ENCODE measurements around the gene USP17L18. TPM values are rescaled to one million over a fixed set of nuclear protein-coding genes. Genes with fewer than 3 reads are reported as not detected.
"Not testable (repeated sequence)": the region's sequence is repeated elsewhere in the genome, so short reads cannot be mapped to it uniquely, and the experiment has no call there.

USP17L18 gene
- total RNA-seq, 4 donors from 2014 or later, result not detected

GRCh38 chr4:9267319-9267718 lies 18.9 kb downstream of the USP17L18 start, which contains the start of gene USP17L22:
USP17L22 (plus strand) TSS chr4:9267619; CDS start chr4:9267619, 0 bp downstream.
- no CpG with 5 or more reads among the region's 15 CpGs for WGBS, 2 donors
- H3K27me3 ChIP-seq; H3K4me1 ChIP-seq; H3K27ac ChIP-seq; H3K4me3 ChIP-seq; DNase-seq (ENCODE audit: low spot score in 2 of 2); H3K36me3 ChIP-seq; H3K9me3 ChIP-seq: not testable (repeated sequence)

GRCh38 chr4:9271719-9272118 lies 23.3 kb downstream of the USP17L18 start:
- H3K27ac ChIP-seq, H3K4me3 ChIP-seq, H3K36me3 ChIP-seq, H3K9me3 ChIP-seq, H3K4me1 ChIP-seq, H3K27me3 ChIP-seq: not testable (repeated sequence)
- 88 to 89% methylated on average over 8 of the region's 10 CpGs for WGBS, 2 donors
- peak; percentile 53 to 57 for DNase-seq (ENCODE audit: low spot score in 2 of 2)

Other genes with a start within 250 kb of the USP17L18 start
- not detected for gene FAM90A26, start 78.2 kb upstream of the USP17L18 start, total RNA-seq
- not detected for gene USP17L10, start 38.0 kb upstream of the USP17L18 start, total RNA-seq
- not detected for gene USP17L11, start 33.2 kb upstream of the USP17L18 start, total RNA-seq
- gene USP17L12, start 28.5 kb upstream of the USP17L18 start, total RNA-seq, result not detected
- gene USP17L13, start 23.7 kb upstream of the USP17L18 start, total RNA-seq, result not detected
- not detected for gene USP17L15, start 14.2 kb upstream of the USP17L18 start, total RNA-seq
- gene USP17L17, start 4.8 kb upstream of the USP17L18 start, total RNA-seq, result not detected
- not detected for gene USP17L19, start 4.7 kb downstream of the USP17L18 start, total RNA-seq
- gene USP17L20, start 9.5 kb downstream of the USP17L18 start, total RNA-seq, result not detected
- not detected for gene USP17L21, start 14.2 kb downstream of the USP17L18 start, total RNA-seq
- not detected for gene USP17L22, start 19.0 kb downstream of the USP17L18 start, total RNA-seq
- gene USP17L24, start 76.5 kb downstream of the USP17L18 start, total RNA-seq, result not detected
- not detected for gene USP17L25, start 81.3 kb downstream of the USP17L18 start, total RNA-seq
- gene USP17L26, start 86.0 kb downstream of the USP17L18 start, total RNA-seq, result not detected
- not detected for gene USP17L5, start 90.8 kb downstream of the USP17L18 start, total RNA-seq
- not detected for gene USP17L27, start 95.5 kb downstream of the USP17L18 start, total RNA-seq
- gene USP17L28, start 100.3 kb downstream of the USP17L18 start, total RNA-seq, result not detected
- not detected for gene USP17L29, start 105.0 kb downstream of the USP17L18 start, total RNA-seq
- not detected for gene USP17L30, start 114.5 kb downstream of the USP17L18 start, total RNA-seq
- not detected for gene DEFB131A, start 195.8 kb downstream of the USP17L18 start, total RNA-seq